HG02943 (cell line): Measurements from ENCODE around the gene DTNB.

Experiments used
- ATAC-seq: cut with Tn5 transposase; IDR thresholded peaks from one replicate; pipeline ENCODE4 v1.9.1; 2021; ENCODE audit warnings: mild to moderate bottlenecking, low read depth, moderate library complexity; ENCODE audit not compliant: unreplicated experiment

Gene DTNB

GRCh38 chr2:25335204-25335603, 338.2 kb downstream of the DTNB start:
- no peak for ATAC-seq

- no peak for ATAC-seq
These were observed 338.9 kb downstream of the DTNB start for GRCh38 chr2:25334482-25334881.

GRCh38 chr2:25333981-25334380, 339.4 kb downstream of the DTNB start:
- ATAC-seq: no peak

GRCh38 chr2:25332571-25332970, 340.8 kb downstream of the DTNB start:
- ATAC-seq: no peak

- no peak for ATAC-seq
These were observed 341.6 kb downstream of the DTNB start for GRCh38 chr2:25331686-25332365.

- no peak for ATAC-seq
These were observed 342.4 kb downstream of the DTNB start for GRCh38 chr2:25330937-25331336.

- ATAC-seq: no peak
These were observed 343.1 kb downstream of the DTNB start for GRCh38 chr2:25330273-25330672.

- ATAC-seq: no peak
These were observed 345.0 kb downstream of the DTNB start for GRCh38 chr2:25328152-25329085.
